HS-5 (cell line): Measurements from ENCODE around the gene DIS3L2.
"Not testable (repeated sequence)": the region's sequence is repeated elsewhere in the genome, so short reads cannot be mapped to it uniquely, and the experiment has no call there.

Experiments
- DNase-seq: peaks from one replicate; pipeline ENCODE4 v3.0.0-alpha.2; 2012; ENCODE audit warnings: low read depth

Gene DIS3L2

DNA sequence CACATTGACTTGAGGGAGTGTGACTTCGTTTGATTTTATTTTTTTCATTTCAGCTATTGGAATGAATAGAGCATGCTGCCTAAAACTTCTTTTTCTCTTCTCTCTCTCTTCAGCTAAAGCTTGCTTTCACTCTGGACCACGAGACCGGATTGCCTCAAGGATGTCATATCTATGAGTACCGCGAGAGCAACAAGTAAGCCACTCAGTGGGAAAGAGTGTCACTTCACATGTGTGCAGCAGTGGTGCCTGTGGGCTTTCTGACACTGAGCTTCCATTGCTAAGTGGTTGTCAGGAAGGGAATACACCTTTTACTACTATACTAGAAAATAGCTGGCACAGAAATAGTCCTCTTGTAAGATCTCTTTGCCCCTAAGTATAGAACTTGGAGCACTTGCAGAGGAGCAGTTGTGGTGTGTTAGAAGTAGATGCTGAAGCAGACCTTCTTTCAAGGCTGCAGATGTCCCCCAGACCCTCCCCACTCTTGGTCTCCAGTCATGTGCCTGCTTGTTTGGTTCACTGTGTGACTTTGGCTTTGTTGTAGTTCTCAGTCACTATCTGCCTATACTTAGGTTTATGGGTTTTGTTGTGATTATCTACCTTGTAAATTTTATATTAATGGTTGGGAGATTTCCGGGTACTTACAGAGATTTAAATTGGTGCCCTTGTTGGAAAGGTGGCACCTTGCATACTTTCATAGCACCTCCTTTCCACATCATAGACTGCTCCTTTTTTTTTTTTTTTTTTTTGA is 338.6 kb downstream of the DIS3L2 start:
- DNase-seq = no peak

DNA sequence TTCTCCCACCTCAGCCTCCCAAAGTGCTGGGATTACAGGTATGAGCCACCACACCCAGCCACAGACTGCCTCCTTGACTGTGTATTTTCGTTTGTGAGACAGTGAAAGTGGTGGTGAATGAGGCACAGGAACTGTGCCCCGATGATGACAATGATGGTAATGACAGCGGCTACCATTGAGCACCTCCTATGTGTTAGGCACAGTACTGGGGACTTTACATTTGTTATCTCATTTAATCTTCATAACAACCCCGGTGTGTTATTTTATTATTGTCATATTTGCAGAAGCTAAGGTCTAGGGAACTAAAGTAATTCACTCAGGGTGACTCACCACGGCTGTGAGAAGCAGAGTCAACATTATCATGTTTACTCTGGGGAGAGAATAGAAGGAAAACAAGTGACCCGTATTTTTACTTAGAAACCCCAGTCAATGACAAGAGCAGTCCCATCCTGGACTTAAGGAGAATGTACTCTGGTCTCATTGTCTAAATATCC is 339.4 kb downstream of the DIS3L2 start:
- DNase-seq = no peak

DNA sequence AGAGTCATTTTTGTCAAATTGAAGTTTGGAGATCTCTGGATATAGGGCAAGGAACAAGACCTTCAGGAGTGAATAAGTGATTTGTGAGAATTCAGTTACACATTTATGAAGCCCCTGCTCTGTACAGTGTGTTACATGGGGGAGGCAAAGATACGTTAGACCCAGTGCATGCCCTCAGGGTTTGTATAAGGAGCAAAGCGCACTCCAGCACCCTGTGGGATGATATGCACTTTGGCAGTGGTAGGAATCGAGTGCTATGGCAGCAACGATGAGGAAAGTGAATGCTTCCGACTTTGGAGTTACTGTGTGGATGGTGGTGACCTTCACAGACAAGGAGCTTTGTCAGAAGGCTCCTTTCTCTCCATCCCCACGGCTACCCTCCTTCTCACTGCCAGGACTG is 342.7 kb downstream of the DIS3L2 start:
- DNase-seq = no peak

DNA sequence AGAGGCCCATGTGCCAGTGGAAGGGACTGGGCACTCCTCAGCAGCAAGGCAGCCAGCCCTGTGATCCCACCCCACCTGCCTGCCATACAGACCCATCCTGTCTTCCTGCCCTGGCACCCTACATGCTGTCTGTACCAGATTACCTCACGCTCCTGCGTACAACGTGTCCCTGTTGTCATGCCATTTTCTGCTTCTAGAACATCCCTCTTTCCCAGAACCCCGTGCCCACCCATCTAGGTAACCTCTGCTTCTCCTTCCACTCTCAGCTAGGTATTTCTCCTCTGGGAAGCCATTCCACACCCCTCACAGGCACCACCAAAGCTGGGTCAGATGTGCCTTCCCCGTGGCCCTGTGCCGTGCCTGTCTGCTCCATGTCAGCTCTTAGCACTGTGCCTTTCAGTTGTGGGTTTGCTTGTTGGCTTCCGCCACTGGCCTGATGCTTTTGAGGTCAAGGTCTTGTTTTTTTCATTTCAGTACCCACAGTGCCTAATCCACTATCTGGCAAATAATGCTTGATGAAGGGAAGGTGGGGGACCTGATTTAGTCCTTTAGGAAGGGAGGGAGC is 345.3 kb downstream of the DIS3L2 start:
- no peak for DNase-seq

DNA sequence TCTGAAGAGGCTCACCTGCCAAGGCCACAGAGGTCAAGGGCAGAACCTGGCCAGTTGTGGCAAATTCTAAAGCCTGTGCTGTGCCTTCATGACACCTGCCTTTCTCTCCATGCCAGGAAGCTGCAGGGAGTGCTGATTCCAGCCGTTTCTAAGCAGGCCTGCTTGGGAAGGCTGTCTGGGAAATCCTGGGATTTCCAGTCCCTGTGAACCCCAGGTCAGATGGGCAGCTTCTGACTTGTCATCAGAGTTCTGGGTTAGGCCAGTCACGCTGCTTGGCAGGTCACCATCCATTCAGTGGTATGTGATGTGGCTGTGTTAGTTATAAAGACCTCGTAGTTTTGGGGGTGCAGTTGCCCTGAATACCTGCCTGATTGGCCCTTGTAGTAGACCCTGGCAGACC is 346.3 kb downstream of the DIS3L2 start:
- DNase-seq = no peak

DNA sequence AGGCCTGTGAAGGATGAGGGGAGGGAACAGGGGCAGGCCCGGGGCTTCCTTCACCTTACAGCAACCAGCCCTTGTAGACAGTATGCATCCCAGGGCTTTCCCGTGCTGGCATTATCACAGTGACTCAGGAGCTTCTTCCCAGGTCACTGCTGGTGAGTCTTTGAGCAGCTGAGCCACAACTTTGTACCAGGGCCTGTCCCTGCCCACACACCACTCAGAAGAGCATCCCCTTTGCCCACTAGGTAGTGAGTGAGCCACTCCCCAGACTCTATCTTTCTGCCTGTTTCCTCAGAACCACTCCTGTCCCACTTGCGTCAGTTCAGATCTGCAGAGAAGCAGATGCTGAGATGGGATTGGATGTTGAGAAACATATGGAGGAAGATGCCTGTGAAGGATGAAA is 347.5 kb downstream of the DIS3L2 start:
- DNase-seq = no peak

DNA sequence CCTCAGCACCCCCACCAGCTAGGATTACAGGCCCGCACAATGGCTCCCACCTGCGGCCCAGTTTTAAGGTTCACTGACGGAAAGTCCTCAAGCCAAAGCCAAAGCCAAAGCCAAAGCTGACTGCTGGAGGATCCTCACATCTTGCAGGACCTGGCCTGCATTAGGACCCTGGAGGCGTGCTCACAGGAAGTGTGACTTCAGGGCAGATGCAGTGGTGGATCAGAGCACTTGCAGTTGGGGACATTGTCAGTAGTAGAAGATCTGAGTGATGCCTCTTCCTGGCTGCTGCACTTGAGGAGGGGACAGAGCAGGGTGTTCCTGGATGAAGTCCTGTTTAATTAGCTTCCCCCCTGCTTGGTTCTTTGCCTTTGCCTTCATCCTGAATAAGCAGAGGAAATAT is 348.1 kb downstream of the DIS3L2 start:
- DNase-seq = no peak

DNA sequence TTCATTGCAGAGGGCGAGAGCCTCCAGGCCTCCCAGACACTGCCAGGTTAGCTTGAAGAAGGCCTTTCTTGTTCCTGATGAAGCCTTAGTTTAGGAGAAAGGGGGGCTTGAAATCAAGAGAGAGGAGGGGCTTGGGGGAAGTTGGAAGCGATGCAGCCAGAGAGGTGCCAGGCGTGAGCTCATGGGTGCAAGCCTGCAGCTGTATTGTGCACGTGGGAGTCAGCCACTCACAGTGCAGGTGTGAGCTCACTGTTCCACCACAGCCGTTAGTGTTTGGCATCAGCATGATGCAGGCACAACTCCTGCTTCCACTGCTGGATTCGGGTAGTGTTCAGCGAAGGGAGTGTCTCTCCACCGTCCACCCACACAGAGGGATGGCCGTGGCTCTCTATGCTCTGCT is 348.6 kb downstream of the DIS3L2 start:
- DNase-seq = no peak

DNA sequence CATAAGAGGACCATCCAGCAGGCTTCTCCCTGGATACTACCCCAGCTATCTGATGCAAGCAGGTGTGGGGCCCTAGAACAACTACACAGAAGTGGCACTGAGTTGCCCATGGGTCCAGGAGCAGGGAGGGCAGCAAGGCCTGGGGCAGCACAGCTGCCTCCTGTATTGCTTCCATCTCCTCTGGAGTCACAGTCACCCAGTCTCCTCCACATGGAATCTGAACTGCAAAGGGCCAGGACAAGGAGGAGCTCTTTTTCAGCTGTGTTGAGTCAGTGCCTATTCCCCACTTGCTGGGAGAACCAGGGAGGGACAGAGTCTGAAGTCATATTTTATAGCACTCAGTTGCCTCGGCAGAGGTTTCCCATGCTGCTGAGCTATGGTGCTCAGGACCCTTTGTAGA is 349.2 kb downstream of the DIS3L2 start:
- DNase-seq = no peak

DNA sequence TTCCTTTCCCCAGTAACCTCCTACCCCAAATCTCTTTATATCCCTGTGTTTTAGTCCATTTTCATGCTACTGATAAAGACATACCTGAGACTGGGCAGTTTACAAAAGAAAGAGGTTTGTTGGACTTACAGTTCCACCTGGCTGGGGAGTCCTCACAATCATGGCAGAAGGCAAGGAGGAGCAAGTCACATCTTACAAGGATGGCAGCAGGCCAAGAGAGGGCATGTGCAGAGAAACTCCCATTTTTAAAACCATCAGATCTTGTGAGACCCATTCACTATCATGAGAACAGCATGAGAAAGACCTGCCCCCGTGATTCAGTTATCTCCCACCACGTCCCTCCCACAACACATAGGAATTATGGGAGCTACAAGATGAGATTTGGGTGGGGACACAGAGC is 352.1 kb downstream of the DIS3L2 start:
- DNase-seq = not testable (repeated sequence)

DNA sequence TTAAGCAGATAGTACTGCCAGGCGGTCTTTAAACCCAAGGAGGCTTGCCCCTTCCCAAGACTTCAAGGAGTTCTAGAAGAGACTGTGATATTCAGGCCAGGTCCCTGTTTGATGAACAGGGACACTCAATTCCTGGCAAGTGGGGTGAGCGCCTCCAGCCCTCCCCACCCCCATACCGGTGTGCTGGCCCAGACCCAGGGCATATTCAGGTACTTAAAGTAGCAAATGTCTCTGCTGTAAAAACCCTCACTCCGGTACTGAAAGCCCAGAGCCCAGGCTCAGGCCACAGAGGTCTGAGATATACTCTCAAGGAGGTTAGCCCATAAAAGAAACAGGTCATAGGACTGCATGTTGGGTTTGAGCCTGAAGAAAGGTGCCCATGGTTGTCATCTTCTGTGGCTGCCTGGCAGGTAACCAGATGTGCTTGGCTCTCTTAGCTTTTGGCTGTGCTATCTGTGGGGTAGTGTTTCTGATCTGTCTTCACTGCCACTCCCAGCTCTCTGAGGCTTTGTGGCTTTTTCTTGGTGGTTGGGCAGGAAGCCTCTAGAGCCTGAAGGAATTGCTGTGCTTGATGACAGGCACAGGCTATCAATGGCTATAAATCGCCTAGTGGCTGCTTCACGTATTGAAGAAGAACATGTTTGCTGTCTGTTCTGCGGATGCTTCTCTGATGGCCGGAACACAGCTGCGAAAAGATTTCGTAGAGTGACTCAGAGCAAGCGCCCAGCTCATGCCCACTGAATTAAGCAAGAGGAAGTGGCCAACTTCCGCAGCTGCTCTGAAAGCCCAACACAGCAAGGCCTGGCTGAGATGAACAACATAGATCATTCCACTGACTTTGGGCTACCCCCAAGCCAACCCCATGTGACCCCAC is 353.8 kb downstream of the DIS3L2 start:
- DNase-seq = peak; percentile 92

DNA sequence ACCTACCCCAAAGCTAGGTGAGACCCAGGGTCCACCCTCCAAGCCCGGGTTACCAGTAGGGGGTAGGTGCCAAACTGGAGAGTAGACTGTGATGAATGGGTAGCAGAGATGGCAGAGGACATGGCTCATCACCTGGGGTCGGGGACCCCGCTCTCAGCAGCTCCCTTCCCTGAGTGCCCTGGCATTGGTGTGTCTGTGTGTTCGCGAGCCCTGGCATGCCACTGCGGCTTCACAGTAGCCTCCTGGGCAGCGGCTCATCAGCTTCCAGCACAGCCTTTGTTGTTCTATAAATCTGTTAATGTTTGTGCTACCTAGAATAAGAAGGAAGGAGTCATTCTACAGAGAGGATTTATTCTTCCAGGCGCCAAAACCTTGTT is 354.4 kb downstream of the DIS3L2 start:
- DNase-seq = no peak

DNA sequence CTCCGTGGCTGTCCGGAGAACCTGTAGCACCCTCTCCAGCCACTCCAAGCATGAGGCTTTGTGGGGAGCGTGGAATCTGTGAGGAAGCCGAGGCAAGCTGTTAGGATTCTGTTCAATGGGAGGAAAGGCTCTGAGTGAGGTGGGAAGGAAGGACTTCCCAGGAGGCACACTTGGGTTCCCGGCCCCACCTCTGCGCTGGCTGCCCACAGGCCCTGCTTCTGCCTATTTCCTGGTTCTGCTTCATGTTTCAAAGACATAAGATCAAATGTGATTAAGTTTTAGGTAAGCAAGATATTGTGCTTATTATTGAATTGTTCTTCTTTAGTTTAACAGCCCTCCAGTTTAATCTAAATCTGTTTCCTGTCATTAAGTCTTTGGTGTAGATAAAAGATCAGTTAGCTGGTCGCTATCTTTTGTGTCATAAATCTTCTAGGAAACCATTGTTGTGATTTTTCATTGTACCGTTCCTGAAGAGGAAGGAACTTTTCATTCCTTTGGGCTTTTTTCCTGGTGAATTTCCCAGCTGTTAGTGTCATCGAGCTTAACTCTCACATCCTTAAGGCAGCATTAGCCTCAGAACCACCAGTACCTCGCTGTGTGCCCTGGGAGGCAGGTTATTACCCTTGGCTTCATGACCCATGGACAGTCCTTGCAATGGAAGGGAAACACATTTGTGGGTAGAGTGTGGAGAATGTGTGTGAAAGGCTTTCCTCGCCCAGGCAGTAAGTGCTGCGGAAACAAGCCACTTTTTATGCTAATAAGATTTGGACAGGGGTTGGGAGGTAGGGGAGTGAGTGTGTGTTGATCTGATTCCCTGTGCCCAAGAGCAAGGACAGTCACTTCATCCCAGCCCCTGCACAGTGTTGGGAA is 355.2 kb downstream of the DIS3L2 start:
- DNase-seq = no peak

DNA sequence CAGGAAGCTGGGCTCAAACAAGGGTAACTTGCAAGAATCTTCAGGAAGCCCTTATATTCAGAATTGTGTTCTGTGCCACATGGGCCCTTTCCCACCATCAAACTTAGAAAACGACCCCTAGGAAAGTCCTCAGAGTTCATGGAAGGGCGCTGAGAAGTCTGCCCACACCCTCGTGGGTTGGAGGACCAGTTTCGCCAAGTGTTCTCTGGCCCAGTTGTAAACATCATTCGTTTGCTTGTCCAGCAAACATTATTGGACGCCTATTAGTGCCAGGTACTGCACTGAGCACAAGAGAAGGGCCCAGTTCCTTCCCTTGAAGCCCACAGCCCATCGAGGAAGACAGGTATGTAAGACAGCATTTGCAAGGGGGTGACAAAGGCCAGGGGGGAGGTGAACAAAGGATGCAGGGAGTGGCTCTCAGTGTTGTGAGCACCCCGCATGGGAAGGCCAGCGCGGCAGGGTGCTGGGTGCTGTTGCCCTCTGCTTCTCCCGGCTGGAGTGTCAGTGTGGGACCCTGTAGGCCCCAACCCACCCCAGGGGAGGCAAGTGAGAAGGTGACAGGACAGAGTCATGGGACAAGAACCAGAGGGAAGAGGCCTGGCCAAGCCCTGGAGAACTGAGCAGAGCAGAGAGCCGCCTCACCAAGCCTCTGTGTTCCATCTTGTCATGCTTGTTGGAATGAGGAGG is 356.8 kb downstream of the DIS3L2 start:
- no peak for DNase-seq

DNA sequence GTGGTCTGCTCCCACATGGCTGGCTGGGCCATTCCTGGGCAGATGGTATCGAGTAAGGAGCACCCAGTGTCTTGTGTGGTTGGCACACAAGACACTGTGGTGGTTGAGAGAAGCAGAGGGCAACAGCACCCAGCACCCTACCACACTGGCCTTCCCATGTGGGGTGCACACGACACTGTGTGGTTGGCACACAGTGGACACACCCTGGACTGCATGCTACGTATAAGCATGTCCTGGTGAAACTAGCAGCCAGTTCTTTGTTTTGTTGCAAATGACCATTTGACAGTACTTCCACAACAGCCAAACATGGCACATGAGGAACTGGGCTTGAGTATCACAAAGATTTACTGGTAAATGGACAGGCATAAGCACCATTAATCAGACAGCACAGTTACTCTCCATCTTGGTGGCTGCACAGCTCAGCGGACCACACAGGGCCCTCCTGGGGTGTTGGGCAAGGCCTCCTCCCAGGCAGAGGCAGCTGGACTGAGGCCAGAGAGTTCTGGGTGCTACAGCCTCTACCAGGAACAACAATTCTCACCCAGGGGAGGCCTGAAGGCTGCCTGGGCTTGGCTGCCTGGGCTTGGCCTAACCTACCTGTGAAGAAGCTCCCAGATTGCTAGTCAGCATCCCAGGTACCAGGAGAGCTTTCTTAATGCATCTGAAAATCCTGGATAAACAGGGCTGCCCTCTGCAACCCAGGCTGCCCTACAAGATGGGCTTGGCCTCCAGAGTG is 357.7 kb downstream of the DIS3L2 start:
- DNase-seq = no peak

DNA sequence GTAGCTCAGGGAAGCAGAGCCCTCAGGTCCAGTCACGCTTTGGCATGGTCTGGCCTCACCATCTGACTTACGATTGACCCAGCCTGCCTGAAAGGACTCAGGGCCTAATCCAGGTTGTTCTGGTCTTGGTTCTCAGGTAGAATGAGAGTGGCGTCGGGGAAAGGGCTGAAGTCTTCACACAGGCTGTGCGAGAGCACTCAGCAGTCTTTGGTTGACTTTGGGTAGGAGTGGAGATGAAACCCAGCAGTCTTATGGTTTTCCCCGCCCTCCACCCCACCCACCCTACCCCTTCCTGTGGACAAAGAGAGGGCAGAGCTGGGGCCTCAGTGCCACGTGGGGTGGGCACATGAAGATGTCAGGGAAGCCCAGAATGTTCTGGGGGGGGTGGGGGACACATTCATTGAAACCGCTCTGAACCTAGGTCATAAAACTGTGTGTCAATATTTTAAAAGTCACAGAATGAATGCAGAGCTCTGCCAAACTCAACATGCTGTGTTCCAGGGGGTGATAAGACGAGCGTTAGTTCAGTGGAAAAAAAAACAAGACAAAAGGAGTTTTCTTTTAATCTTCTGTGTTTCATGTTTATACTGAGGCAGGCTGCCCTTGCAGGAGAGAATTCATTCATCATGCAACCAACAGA is 358.4 kb downstream of the DIS3L2 start:
- DNase-seq = no peak

DNA sequence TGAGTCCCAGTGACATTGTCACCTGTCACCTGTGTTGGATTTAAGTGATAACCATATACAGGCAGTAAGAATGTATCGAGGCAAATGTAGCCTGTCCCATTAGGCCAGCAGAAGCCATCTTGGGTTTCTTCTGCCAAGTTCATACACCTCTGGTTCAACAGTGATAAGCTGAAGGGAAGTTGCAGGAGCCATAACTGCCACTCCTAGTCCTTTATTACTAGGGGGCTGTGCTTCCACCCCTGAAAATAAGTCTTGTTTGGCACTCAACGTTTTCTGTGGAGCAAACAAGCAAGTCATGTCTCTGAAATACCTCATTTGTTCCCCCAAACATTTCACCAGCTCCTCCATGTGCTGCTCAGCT is 358.9 kb downstream of the DIS3L2 start:
- no peak for DNase-seq

DNA sequence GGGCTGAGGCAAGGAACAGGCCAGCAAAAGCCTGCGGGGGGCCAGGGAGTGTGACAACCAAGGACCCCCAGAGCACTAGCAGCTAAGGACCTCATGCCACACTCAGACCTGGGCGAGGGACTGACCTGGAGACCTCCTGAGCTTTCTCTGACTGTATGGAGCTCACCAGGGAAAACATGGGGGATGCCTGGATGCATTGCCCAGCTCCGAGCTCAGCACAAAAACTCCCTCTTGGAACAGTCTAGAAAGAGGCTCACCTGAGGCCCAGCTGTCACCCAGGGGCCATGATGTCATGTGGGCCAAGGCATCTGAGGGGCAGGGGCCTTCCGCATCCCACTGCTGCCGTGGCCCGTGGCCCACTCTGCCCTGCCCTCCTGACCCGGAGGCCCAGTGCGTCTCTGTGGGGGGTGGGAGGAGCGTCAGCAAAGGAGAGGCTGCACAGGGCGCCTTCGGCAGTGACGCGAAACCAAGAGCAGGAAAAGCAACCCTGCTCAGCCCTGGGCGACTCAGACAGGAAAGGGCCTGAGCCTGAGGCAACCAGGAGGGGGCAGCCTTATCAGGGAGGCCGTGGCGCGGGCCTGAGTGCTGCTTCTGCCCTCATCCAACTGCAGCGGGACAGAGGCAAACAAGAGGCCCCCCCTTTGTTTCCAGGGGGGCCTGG is 359.8 kb downstream of the DIS3L2 start:
- DNase-seq = no peak

DNA sequence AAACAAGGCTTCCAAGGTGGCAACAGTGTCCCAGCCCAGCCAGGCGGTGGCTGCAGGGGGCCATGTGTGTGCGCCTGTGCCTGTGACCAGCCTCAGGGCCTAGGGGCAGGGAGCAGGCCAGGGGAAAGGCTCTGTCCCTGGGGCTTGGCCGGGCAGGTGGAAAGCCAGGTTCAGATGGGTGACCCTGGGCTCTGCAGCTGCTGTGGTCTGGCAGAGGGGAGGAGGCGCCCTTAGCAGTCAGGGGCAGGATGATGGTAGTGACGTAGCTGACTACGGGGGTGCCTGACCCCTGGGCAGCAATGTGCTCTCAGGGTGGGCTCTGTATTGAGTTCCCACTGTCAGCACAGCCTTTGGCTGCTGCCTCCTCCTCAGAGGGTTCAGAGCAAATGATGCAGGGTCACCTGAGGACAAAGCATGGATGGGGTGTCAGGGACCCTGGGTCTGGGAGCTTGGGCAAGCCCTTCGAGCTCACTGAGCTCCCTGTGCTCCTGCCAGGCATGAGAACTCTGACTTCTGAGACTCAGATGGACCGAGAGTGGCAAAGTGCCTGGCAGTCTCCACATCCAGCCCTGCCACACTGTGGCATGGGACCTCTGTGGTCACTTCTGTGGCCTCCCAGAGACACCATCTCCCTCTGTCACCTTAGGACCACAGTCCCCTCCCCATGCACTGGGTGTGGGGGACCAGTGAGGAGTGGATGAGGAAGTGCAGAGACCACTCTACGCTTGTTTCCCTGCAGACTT is 360.5 kb downstream of the DIS3L2 start:
- DNase-seq = no peak
